HCT116 (cell line): Measurements from ENCODE around the gene SH3D19. TPM values are rescaled to one million over a fixed set of nuclear protein-coding genes. Genes with fewer than 3 reads are reported as not detected.

ENCODE experiments used
- ATAC-seq: fragments of 200-7000 bp; cut with Tn5 transposase; 2 replicates; pipeline ENCODE4 v1.9.1; 2020; ENCODE audit warnings: mild to moderate bottlenecking, moderate library complexity
- BruUV-seq: library from RNA; stranded (reverse); fragments of 400-500 nt; replicated peaks from 2 replicates; lab custom pipeline; 2021; lab: Mats Ljungman, UMichigan
- CTCF ChIA-PET: fragments of 300-600 bp; sonication (Branson Sonifier 250); formaldehyde crosslinking; loops from one replicate; lab custom pipeline; 2021; ENCODE audit warnings: antibody characterized with exemption; lab: Charles Lee
- POLR2A ChIA-PET: fragments of 300-600, 350-600 bp; sonication (Branson Sonifier 250); formaldehyde crosslinking; loops from one replicate; lab custom pipeline; 2021; ENCODE audit warnings: antibody characterized with exemption; lab: Charles Lee
- RAD21 ChIA-PET, 2 experiments: fragments of 300-600 bp; sonication (Branson Sonifier 250); formaldehyde crosslinking; loops; one replicate each; lab custom pipeline; 2023; ENCODE audit warnings: low total read pairs in 2 of 2; ENCODE audit not compliant: uncharacterized antibody in 2 of 2, unreplicated experiment in 2 of 2, low non-redundant PET in 1 of 2; lab: Charles Lee
- DNase-seq: peaks from one replicate; pipeline ENCODE4 v3.0.0-alpha.2; 2010; ENCODE audit warnings: low read depth, low spot score
- H2AFZ ChIP-seq: fragments of 200-600 bp; shearing (Covaris generic), sonication (generic); 2 replicates; pipeline ENCODE4 v1.6.1; 2017; ENCODE audit warnings: low read depth, mixed run types, mixed read lengths, antibody characterized with exemption, low read length; ENCODE audit not compliant: poor library complexity, severe bottlenecking
- H3K27ac ChIP-seq: 2 replicates; pipeline ENCODE4 v1.5.1; 2012; ENCODE audit warnings: low read depth, low read length
- H3K27me3 ChIP-seq: fragments of 200-600 bp; sonication (generic); 2 replicates; pipeline ENCODE4 v1.6.1; 2016; ENCODE audit warnings: mixed run types, low read length, mixed read lengths; ENCODE audit not compliant: insufficient read depth
- H3K36me3 ChIP-seq, 2 experiments: fragments of 200-500 bp in 1 of 2; fragments of 200-600 bp in 1 of 2; sonication (Bioruptor generic) in 1 of 2; sonication (generic) in 1 of 2; 2 replicates each; pipeline versions ENCODE4 v1.5.1 to v1.6.1; 2014 to 2016; ENCODE audit warnings: low read length in 2 of 2, inconsistent platforms in 1 of 2, mixed read lengths in 1 of 2, mixed run types in 1 of 2; ENCODE audit not compliant: insufficient read depth in 2 of 2, control insufficient read depth in 1 of 2
- H3K4me1 ChIP-seq, 2 experiments: fragments of 200-600 bp in 1 of 2; sonication (generic) in 1 of 2; 2 replicates each; pipeline versions ENCODE4 v1.5.1 to v1.6.1; 2012 to 2017; ENCODE audit warnings: low read length in 2 of 2, inconsistent platforms in 1 of 2, mild to moderate bottlenecking in 1 of 2, mixed read lengths in 1 of 2, mixed run types in 1 of 2, moderate library complexity in 1 of 2; ENCODE audit not compliant: insufficient read depth in 2 of 2, control insufficient read depth in 1 of 2
- H3K4me2 ChIP-seq: fragments of 200-600 bp; sonication (generic); 2 replicates; pipeline ENCODE4 v1.6.1; 2017; ENCODE audit warnings: mixed run types, low read length, mixed read lengths
- H3K4me3 ChIP-seq, 2 experiments: fragments of 200-600 bp in 1 of 2; sonication (generic) in 1 of 2; replicated peaks in 1 of 2; 2 replicates each; pipeline ENCODE4 v1.5.1; 2011 to 2016; ENCODE audit warnings: low read length in 2 of 2, control low read depth in 1 of 2, low read depth in 1 of 2, mild to moderate bottlenecking in 1 of 2, mixed read lengths in 1 of 2, mixed run types in 1 of 2
- H3K79me2 ChIP-seq: fragments of 200-600 bp; sonication (generic); 2 replicates; pipeline ENCODE4 v1.6.1; 2017; ENCODE audit warnings: mild to moderate bottlenecking, mixed run types, low read length, moderate library complexity, mixed read lengths; ENCODE audit not compliant: insufficient read depth
- H3K9ac ChIP-seq: fragments of 200-600 bp; sonication (generic); 2 replicates; pipeline ENCODE4 v1.6.1; 2016; ENCODE audit warnings: low read length, mixed read lengths
- H3K9me2 ChIP-seq: fragments of 200-600 bp; sonication (generic), shearing (Covaris generic); 2 replicates; pipeline ENCODE4 v1.6.1; 2017; ENCODE audit warnings: mixed run types, mild to moderate bottlenecking, moderate library complexity; ENCODE audit not compliant: insufficient read depth
- H3K9me3 ChIP-seq, 2 experiments: fragments of 200-500 bp in 1 of 2; fragments of 200-600 bp in 1 of 2; sonication (Bioruptor generic) in 1 of 2; sonication (generic) in 1 of 2; 2 replicates each; pipeline ENCODE4 v1.6.1; 2014 to 2017; ENCODE audit warnings: low read length in 2 of 2, mixed read lengths in 2 of 2, inconsistent platforms in 1 of 2, low read depth in 1 of 2, mild to moderate bottlenecking in 1 of 2, mixed run types in 1 of 2, moderate library complexity in 1 of 2; ENCODE audit not compliant: control insufficient read depth in 1 of 2, insufficient read depth in 1 of 2
- H4K20me1 ChIP-seq: fragments of 200-600 bp; sonication (generic), shearing (Covaris generic); 2 replicates; pipeline ENCODE4 v1.6.1; 2017; ENCODE audit warnings: mixed run types, mild to moderate bottlenecking, moderate library complexity; ENCODE audit not compliant: insufficient read depth
- CEBPB ChIP-seq: IDR thresholded peaks from 2 replicates; pipeline ENCODE4 v1.6.1; 2012; ENCODE audit warnings: low read depth
- CTCF ChIP-seq, 3 experiments: fragments of 200-600 bp in 1 of 3; sonication (generic) in 1 of 3; IDR thresholded peaks in 2 of 3; conservative IDR thresholded peaks in 1 of 3; 2 replicates each; pipeline ENCODE4 v1.5.1; 2012 to 2017; ENCODE audit warnings: low read depth in 2 of 3, low read length in 2 of 3, antibody characterized with exemption in 1 of 3, borderline replicate concordance in 1 of 3, control low read depth in 1 of 3, mild to moderate bottlenecking in 1 of 3, mixed read lengths in 1 of 3, mixed run types in 1 of 3, moderate library complexity in 1 of 3; ENCODE audit not compliant: insufficient read depth in 1 of 3
- EGR1 ChIP-seq: IDR thresholded peaks from 2 replicates; pipeline ENCODE4 v1.6.1; 2012; ENCODE audit warnings: low read depth
- ELF1 ChIP-seq: IDR thresholded peaks from 2 replicates; pipeline ENCODE4 v1.6.1; 2012; ENCODE audit warnings: low read depth, borderline replicate concordance
- EZH2phosphoT487 ChIP-seq: fragments of 200-600 bp; IDR thresholded peaks from 2 replicates; pipeline ENCODE4 v1.6.1; 2018; ENCODE audit warnings: antibody characterized with exemption, borderline replicate concordance
- JUND ChIP-seq: IDR thresholded peaks from 2 replicates; pipeline ENCODE4 v1.6.1; 2012
- MAX ChIP-seq: IDR thresholded peaks from 2 replicates; pipeline ENCODE4 v1.6.1; 2012
- POLR2A ChIP-seq: IDR thresholded peaks from 2 replicates; pipeline ENCODE4 v1.7.0; 2011; ENCODE audit warnings: borderline replicate concordance; ENCODE audit not compliant: insufficient read depth, insufficient read length; ENCODE audit errors: extremely low read depth
- POLR2AphosphoS5 ChIP-seq: IDR thresholded peaks from 2 replicates; pipeline ENCODE4 v1.6.1; 2011; ENCODE audit warnings: mild to moderate bottlenecking, low read depth, low read length, moderate library complexity
- RAD21 ChIP-seq: IDR thresholded peaks from 2 replicates; pipeline ENCODE4 v1.6.1; 2012; ENCODE audit warnings: low read depth, mild to moderate bottlenecking
- SP1 ChIP-seq: IDR thresholded peaks from 2 replicates; pipeline ENCODE4 v1.6.1; 2012; ENCODE audit warnings: low read depth
- SRF ChIP-seq: IDR thresholded peaks from 2 replicates; pipeline ENCODE4 v1.6.1; 2012; ENCODE audit warnings: low read depth
- YY1 ChIP-seq: IDR thresholded peaks from 2 replicates; pipeline ENCODE4 v1.6.1; 2011; ENCODE audit warnings: low read length, low read depth, moderate library complexity, mild to moderate bottlenecking; ENCODE audit not compliant: insufficient replicate concordance; ENCODE audit errors: extremely low read depth
- ZBTB33 ChIP-seq: IDR thresholded peaks from 2 replicates; pipeline ENCODE4 v1.6.1; 2011; ENCODE audit warnings: mild to moderate bottlenecking, low read length, moderate library complexity; ENCODE audit not compliant: insufficient replicate concordance; ENCODE audit errors: extremely low read depth
- ZFX ChIP-seq: fragments of 450-650 bp; IDR thresholded peaks from 2 replicates; pipeline ENCODE4 v1.6.1; 2017
- intact Hi-C: fragments of 100-400 bp; cut with micrococcal nuclease; formaldehyde crosslinking; loops from 2 replicates; pipeline ENCODE4 v1.10.0; 2022
- total RNA-seq: library from RNA; stranded (reverse); gene quantifications from one replicate; pipeline ENCODE4 v1.2.1, GENCODE V29; 2021; ENCODE audit not compliant: unreplicated experiment

SH3D19 gene
- total RNA-seq, 1 experiment from 2014 or later, result 37.5 TPM

DNA sequence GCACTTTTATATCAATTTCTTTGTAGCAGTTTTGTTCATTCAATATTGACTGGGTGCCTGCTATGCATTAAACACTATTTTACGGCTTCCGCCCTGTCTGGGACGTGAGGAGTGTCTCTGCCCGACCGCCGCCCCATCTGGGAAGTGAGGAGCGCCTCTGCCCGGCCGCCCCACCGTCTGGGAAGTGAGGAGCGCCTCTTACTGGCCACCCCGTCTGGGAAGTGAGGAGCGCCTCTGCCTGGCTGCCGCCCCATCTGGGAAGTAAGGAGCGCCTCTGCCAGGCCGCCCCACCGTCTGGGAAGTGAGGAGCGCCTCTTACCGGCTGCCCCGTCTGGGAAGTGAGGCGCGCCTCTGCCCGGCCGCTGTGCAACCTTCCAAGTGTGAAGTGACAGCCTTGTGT lies 157.8 kb downstream of the SH3D19 start (continued):
- TF ChIP-seq ZBTB33, result no peak
- TF ChIP-seq MAX, result no peak
- no peak for TF ChIP-seq EZH2phosphoT487
- TF ChIP-seq YY1, result no peak
- no peak for TF ChIP-seq EGR1
- no peak for TF ChIP-seq RAD21
- TF ChIP-seq ZFX, result no peak
- TF ChIP-seq CEBPB, result no peak

DNA sequence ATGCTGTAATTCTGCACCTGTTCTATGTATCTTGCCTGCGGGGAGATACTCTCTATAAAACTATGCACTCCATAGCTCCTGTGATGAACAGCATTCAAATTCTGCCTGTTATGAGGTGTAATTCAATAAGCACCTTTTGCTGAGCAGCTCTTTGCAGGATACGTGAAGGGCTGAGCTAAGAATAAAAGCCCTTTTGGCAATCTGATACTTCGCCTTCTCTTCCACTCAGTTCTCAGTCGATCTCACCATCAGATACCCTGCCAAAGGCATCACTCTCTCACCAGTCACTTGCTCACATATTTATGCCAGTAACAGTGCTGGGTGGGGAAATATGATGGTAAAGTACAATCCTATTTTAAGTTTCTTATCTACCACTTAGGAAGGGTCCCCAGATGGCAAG lies 158.8 kb downstream of the SH3D19 start:
- BruUV-seq, result no TSS peak
- no peak overlapping the region for H2AFZ ChIP-seq
- ChIA-PET POLR2A (no interaction called here), CTCF (no interaction called here), RAD21 (no interaction called here)
- no peak overlapping the region for H3K4me2 ChIP-seq
- intact Hi-C loops, result no loop called here
- H4K20me1 ChIP-seq, result no peaks in the 10 kb centered on the region
- no peak overlapping the region for H3K27ac ChIP-seq
- no peak overlapping the region for H3K4me3 ChIP-seq
- no peaks in the 10 kb centered on the region for H3K9me2 ChIP-seq
- no peaks in the 10 kb centered on the region for H3K79me2 ChIP-seq
- H3K4me1 ChIP-seq, result no peaks in the 10 kb centered on the region
- ATAC-seq, result no peak
- H3K9me3 ChIP-seq, result no peaks in the 10 kb centered on the region
- H3K27me3 ChIP-seq, result no peaks in the 10 kb centered on the region
- no peaks in the 10 kb centered on the region for H3K36me3 ChIP-seq
- DNase-seq, result no peak
- TF ChIP-seq ZFX, result no peak
- no peak for TF ChIP-seq CEBPB
- TF ChIP-seq SP1, result no peak
- no peak for TF ChIP-seq POLR2AphosphoS5
- TF ChIP-seq ELF1, result no peak
- no peak for TF ChIP-seq POLR2A
- TF ChIP-seq EGR1, result no peak
- no peak for TF ChIP-seq SRF
- TF ChIP-seq CTCF (IDR thresholded peaks at IDR 0.05 in 2 of 3, conservative IDR thresholded peaks at IDR 0.05 in 1 of 3; ENCODE audit: borderline replicate concordance in 1 of 3, insufficient read depth in 1 of 3, low read depth in 2 of 3, low read length in 2 of 3), result no peak
- no peak for TF ChIP-seq JUND
- TF ChIP-seq RAD21, result no peak
- H3K9ac ChIP-seq, result no peak overlapping the region
